HCT116 (cell line): ENCODE data around the gene ACAN. TPM values are rescaled to one million over a fixed set of nuclear protein-coding genes. Genes with fewer than 3 reads are reported as not detected.

Experiments used
- ATAC-seq: fragments of 200-7000 bp; cut with Tn5 transposase; 2 replicates; pipeline ENCODE4 v1.9.1; 2020; ENCODE audit warnings: mild to moderate bottlenecking, moderate library complexity
- BruUV-seq: library from RNA; stranded (reverse); fragments of 400-500 nt; replicated peaks from 2 replicates; lab custom pipeline; 2021; lab: Mats Ljungman, UMichigan
- CTCF ChIA-PET: fragments of 300-600 bp; sonication (Branson Sonifier 250); formaldehyde crosslinking; loops from one replicate; lab custom pipeline; 2021; ENCODE audit warnings: antibody characterized with exemption; lab: Charles Lee
- POLR2A ChIA-PET: fragments of 300-600, 350-600 bp; sonication (Branson Sonifier 250); formaldehyde crosslinking; loops from one replicate; lab custom pipeline; 2021; ENCODE audit warnings: antibody characterized with exemption; lab: Charles Lee
- RAD21 ChIA-PET, 2 experiments: fragments of 300-600 bp; sonication (Branson Sonifier 250); formaldehyde crosslinking; loops; one replicate each; lab custom pipeline; 2023; ENCODE audit warnings: low total read pairs in 2 of 2; ENCODE audit not compliant: uncharacterized antibody in 2 of 2, unreplicated experiment in 2 of 2, low non-redundant PET in 1 of 2; lab: Charles Lee
- DNase-seq: peaks from one replicate; pipeline ENCODE4 v3.0.0-alpha.2; 2010; ENCODE audit warnings: low read depth, low spot score
- H2AFZ ChIP-seq: fragments of 200-600 bp; shearing (Covaris generic), sonication (generic); 2 replicates; pipeline ENCODE4 v1.6.1; 2017; ENCODE audit warnings: low read depth, mixed run types, mixed read lengths, antibody characterized with exemption, low read length; ENCODE audit not compliant: poor library complexity, severe bottlenecking
- H3K27ac ChIP-seq: 2 replicates; pipeline ENCODE4 v1.5.1; 2012; ENCODE audit warnings: low read depth, low read length
- H3K27me3 ChIP-seq: fragments of 200-600 bp; sonication (generic); 2 replicates; pipeline ENCODE4 v1.6.1; 2016; ENCODE audit warnings: mixed run types, low read length, mixed read lengths; ENCODE audit not compliant: insufficient read depth
- H3K36me3 ChIP-seq, 2 experiments: fragments of 200-500 bp in 1 of 2; fragments of 200-600 bp in 1 of 2; sonication (Bioruptor generic) in 1 of 2; sonication (generic) in 1 of 2; 2 replicates each; pipeline versions ENCODE4 v1.5.1 to v1.6.1; 2014 to 2016; ENCODE audit warnings: low read length in 2 of 2, inconsistent platforms in 1 of 2, mixed read lengths in 1 of 2, mixed run types in 1 of 2; ENCODE audit not compliant: insufficient read depth in 2 of 2, control insufficient read depth in 1 of 2
- H3K4me1 ChIP-seq, 2 experiments: fragments of 200-600 bp in 1 of 2; sonication (generic) in 1 of 2; 2 replicates each; pipeline versions ENCODE4 v1.5.1 to v1.6.1; 2012 to 2017; ENCODE audit warnings: low read length in 2 of 2, inconsistent platforms in 1 of 2, mild to moderate bottlenecking in 1 of 2, mixed read lengths in 1 of 2, mixed run types in 1 of 2, moderate library complexity in 1 of 2; ENCODE audit not compliant: insufficient read depth in 2 of 2, control insufficient read depth in 1 of 2
- H3K4me2 ChIP-seq: fragments of 200-600 bp; sonication (generic); 2 replicates; pipeline ENCODE4 v1.6.1; 2017; ENCODE audit warnings: mixed run types, low read length, mixed read lengths
- H3K4me3 ChIP-seq, 2 experiments: fragments of 200-600 bp in 1 of 2; sonication (generic) in 1 of 2; replicated peaks in 1 of 2; 2 replicates each; pipeline ENCODE4 v1.5.1; 2011 to 2016; ENCODE audit warnings: low read length in 2 of 2, control low read depth in 1 of 2, low read depth in 1 of 2, mild to moderate bottlenecking in 1 of 2, mixed read lengths in 1 of 2, mixed run types in 1 of 2
- H3K79me2 ChIP-seq: fragments of 200-600 bp; sonication (generic); 2 replicates; pipeline ENCODE4 v1.6.1; 2017; ENCODE audit warnings: mild to moderate bottlenecking, mixed run types, low read length, moderate library complexity, mixed read lengths; ENCODE audit not compliant: insufficient read depth
- H3K9ac ChIP-seq: fragments of 200-600 bp; sonication (generic); 2 replicates; pipeline ENCODE4 v1.6.1; 2016; ENCODE audit warnings: low read length, mixed read lengths
- H3K9me2 ChIP-seq: fragments of 200-600 bp; sonication (generic), shearing (Covaris generic); 2 replicates; pipeline ENCODE4 v1.6.1; 2017; ENCODE audit warnings: mixed run types, mild to moderate bottlenecking, moderate library complexity; ENCODE audit not compliant: insufficient read depth
- H3K9me3 ChIP-seq, 2 experiments: fragments of 200-500 bp in 1 of 2; fragments of 200-600 bp in 1 of 2; sonication (Bioruptor generic) in 1 of 2; sonication (generic) in 1 of 2; 2 replicates each; pipeline ENCODE4 v1.6.1; 2014 to 2017; ENCODE audit warnings: low read length in 2 of 2, mixed read lengths in 2 of 2, inconsistent platforms in 1 of 2, low read depth in 1 of 2, mild to moderate bottlenecking in 1 of 2, mixed run types in 1 of 2, moderate library complexity in 1 of 2; ENCODE audit not compliant: control insufficient read depth in 1 of 2, insufficient read depth in 1 of 2
- H4K20me1 ChIP-seq: fragments of 200-600 bp; sonication (generic), shearing (Covaris generic); 2 replicates; pipeline ENCODE4 v1.6.1; 2017; ENCODE audit warnings: mixed run types, mild to moderate bottlenecking, moderate library complexity; ENCODE audit not compliant: insufficient read depth
- CBX3 ChIP-seq: IDR thresholded peaks from 2 replicates; pipeline ENCODE4 v1.6.1; 2012; ENCODE audit warnings: low read depth
- EGR1 ChIP-seq: IDR thresholded peaks from 2 replicates; pipeline ENCODE4 v1.6.1; 2012; ENCODE audit warnings: low read depth
- EZH2 ChIP-seq: fragments of 200-600 bp; sonication (generic); IDR thresholded peaks from 2 replicates; pipeline ENCODE4 v1.6.1; 2017; ENCODE audit warnings: antibody characterized with exemption, mixed run types
- EZH2phosphoT487 ChIP-seq: fragments of 200-600 bp; IDR thresholded peaks from 2 replicates; pipeline ENCODE4 v1.6.1; 2018; ENCODE audit warnings: antibody characterized with exemption, borderline replicate concordance
- FOSL1 ChIP-seq: IDR thresholded peaks from 2 replicates; pipeline ENCODE4 v1.6.1; 2012; ENCODE audit warnings: low read depth
- JUND ChIP-seq: IDR thresholded peaks from 2 replicates; pipeline ENCODE4 v1.6.1; 2012
- RAD21 ChIP-seq: IDR thresholded peaks from 2 replicates; pipeline ENCODE4 v1.6.1; 2012; ENCODE audit warnings: low read depth, mild to moderate bottlenecking
- SP1 ChIP-seq: IDR thresholded peaks from 2 replicates; pipeline ENCODE4 v1.6.1; 2012; ENCODE audit warnings: low read depth
- SRF ChIP-seq: IDR thresholded peaks from 2 replicates; pipeline ENCODE4 v1.6.1; 2012; ENCODE audit warnings: low read depth
- TCF7L2 ChIP-seq: IDR thresholded peaks from 2 replicates; pipeline ENCODE4 v1.7.0; 2011; ENCODE audit warnings: borderline replicate concordance, inconsistent platforms; ENCODE audit not compliant: insufficient read depth, insufficient read length; ENCODE audit errors: extremely low read depth
- YY1 ChIP-seq: IDR thresholded peaks from 2 replicates; pipeline ENCODE4 v1.6.1; 2011; ENCODE audit warnings: low read length, low read depth, moderate library complexity, mild to moderate bottlenecking; ENCODE audit not compliant: insufficient replicate concordance; ENCODE audit errors: extremely low read depth
- ZFX ChIP-seq: fragments of 450-650 bp; IDR thresholded peaks from 2 replicates; pipeline ENCODE4 v1.6.1; 2017
- ZNF274 ChIP-seq: fragments of 200-500 bp; sonication (Bioruptor generic); IDR thresholded peaks from 2 replicates; pipeline ENCODE4 v1.6.1; 2014; ENCODE audit warnings: mild to moderate bottlenecking, low read depth, low read length, inconsistent platforms
- intact Hi-C: fragments of 100-400 bp; cut with micrococcal nuclease; formaldehyde crosslinking; loops from 2 replicates; pipeline ENCODE4 v1.10.0; 2022
- total RNA-seq: library from RNA; stranded (reverse); gene quantifications from one replicate; pipeline ENCODE4 v1.2.1, GENCODE V29; 2021; ENCODE audit not compliant: unreplicated experiment
- TF ChIP-seq, protein P1 (sequence below): IDR thresholded peaks from 2 replicates; pipeline ENCODE4 v1.6.1; 2012
- TF ChIP-seq, protein P2 (sequence below), 3 experiments: fragments of 200-600 bp in 1 of 3; sonication (generic) in 1 of 3; IDR thresholded peaks in 2 of 3; conservative IDR thresholded peaks in 1 of 3; 2 replicates each; pipeline ENCODE4 v1.5.1; 2012 to 2017; ENCODE audit warnings: low read depth in 2 of 3, low read length in 2 of 3, antibody characterized with exemption in 1 of 3, borderline replicate concordance in 1 of 3, control low read depth in 1 of 3, mild to moderate bottlenecking in 1 of 3, mixed read lengths in 1 of 3, mixed run types in 1 of 3, moderate library complexity in 1 of 3; ENCODE audit not compliant: insufficient read depth in 1 of 3
- TF ChIP-seq, protein P3 (sequence below): IDR thresholded peaks from 2 replicates; pipeline ENCODE4 v1.6.1; 2012
- TF ChIP-seq, protein P4 (sequence below): IDR thresholded peaks from 2 replicates; pipeline ENCODE4 v1.6.1; 2012; ENCODE audit warnings: low read depth

ACAN gene
- total RNA-seq, 1 experiment from 2014 or later: not detected

DNA sequence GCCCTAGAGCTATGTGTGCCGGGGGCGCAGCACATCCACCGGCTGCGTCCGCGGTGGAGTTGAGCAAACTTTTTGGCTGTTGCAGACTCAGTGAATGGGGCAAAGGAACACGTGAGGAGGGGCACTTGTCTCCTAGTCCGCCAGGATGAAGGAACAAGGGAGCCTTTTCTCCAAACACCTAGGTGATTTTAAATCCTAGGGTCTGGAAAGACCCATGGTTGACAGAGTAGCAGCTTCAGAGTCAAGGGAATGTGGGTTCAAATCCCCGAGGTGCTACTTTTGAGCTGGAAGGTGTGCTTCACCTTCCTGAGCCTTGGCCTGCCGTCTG, 648 bp downstream of the ACAN start:
- no peaks in the 10 kb centered on the region for H3K9me3 ChIP-seq
- POLR2A ChIA-PET: no interaction called here
- H3K27me3 ChIP-seq: peaks cover 5% of the 10 kb centered on the region; the same call in 1 of the 2 replicates
- ATAC-seq: no peak
- H3K4me1 ChIP-seq: peaks cover 0 to 9% of the 10 kb centered on the region in 2 experiments; a peak in 2 of 4 replicates
- no peaks in the 10 kb centered on the region for H4K20me1 ChIP-seq
- H3K4me3 ChIP-seq: no peak overlapping the region
- RAD21 ChIA-PET: no interaction called here
- no peak overlapping the region for H3K4me2 ChIP-seq
- CTCF ChIA-PET: interaction anchor here (1.3 kb wide), 1 partner anchor 32 kb away, joined by 3 read pairs; no protein-coding TSS in a partner anchor
- H3K9ac ChIP-seq: no peak overlapping the region
- TF ChIP-seq, protein P1, sequence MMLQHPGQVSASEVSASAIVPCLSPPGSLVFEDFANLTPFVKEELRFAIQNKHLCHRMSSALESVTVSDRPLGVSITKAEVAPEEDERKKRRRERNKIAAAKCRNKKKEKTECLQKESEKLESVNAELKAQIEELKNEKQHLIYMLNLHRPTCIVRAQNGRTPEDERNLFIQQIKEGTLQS: no peak
- TF ChIP-seq EZH2phosphoT487 (no peak), RAD21 (no peak), EGR1 (no peak), ZFX (no peak), FOSL1 (no peak), TCF7L2 (no peak), YY1 (no peak), CBX3 (no peak), SRF (no peak), ZNF274 (no peak), SP1 (no peak), JUND (no peak), EZH2 (no peak)
- TF ChIP-seq, protein P2, sequence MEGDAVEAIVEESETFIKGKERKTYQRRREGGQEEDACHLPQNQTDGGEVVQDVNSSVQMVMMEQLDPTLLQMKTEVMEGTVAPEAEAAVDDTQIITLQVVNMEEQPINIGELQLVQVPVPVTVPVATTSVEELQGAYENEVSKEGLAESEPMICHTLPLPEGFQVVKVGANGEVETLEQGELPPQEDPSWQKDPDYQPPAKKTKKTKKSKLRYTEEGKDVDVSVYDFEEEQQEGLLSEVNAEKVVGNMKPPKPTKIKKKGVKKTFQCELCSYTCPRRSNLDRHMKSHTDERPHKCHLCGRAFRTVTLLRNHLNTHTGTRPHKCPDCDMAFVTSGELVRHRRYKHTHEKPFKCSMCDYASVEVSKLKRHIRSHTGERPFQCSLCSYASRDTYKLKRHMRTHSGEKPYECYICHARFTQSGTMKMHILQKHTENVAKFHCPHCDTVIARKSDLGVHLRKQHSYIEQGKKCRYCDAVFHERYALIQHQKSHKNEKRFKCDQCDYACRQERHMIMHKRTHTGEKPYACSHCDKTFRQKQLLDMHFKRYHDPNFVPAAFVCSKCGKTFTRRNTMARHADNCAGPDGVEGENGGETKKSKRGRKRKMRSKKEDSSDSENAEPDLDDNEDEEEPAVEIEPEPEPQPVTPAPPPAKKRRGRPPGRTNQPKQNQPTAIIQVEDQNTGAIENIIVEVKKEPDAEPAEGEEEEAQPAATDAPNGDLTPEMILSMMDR (IDR thresholded peaks at IDR 0.05 in 2 of 3, conservative IDR thresholded peaks at IDR 0.05 in 1 of 3; ENCODE audit: borderline replicate concordance in 1 of 3, insufficient read depth in 1 of 3, low read depth in 2 of 3, low read length in 2 of 3): no peak
- TF ChIP-seq, protein P3, sequence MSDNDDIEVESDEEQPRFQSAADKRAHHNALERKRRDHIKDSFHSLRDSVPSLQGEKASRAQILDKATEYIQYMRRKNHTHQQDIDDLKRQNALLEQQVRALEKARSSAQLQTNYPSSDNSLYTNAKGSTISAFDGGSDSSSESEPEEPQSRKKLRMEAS: no peak
- TF ChIP-seq, protein P4, sequence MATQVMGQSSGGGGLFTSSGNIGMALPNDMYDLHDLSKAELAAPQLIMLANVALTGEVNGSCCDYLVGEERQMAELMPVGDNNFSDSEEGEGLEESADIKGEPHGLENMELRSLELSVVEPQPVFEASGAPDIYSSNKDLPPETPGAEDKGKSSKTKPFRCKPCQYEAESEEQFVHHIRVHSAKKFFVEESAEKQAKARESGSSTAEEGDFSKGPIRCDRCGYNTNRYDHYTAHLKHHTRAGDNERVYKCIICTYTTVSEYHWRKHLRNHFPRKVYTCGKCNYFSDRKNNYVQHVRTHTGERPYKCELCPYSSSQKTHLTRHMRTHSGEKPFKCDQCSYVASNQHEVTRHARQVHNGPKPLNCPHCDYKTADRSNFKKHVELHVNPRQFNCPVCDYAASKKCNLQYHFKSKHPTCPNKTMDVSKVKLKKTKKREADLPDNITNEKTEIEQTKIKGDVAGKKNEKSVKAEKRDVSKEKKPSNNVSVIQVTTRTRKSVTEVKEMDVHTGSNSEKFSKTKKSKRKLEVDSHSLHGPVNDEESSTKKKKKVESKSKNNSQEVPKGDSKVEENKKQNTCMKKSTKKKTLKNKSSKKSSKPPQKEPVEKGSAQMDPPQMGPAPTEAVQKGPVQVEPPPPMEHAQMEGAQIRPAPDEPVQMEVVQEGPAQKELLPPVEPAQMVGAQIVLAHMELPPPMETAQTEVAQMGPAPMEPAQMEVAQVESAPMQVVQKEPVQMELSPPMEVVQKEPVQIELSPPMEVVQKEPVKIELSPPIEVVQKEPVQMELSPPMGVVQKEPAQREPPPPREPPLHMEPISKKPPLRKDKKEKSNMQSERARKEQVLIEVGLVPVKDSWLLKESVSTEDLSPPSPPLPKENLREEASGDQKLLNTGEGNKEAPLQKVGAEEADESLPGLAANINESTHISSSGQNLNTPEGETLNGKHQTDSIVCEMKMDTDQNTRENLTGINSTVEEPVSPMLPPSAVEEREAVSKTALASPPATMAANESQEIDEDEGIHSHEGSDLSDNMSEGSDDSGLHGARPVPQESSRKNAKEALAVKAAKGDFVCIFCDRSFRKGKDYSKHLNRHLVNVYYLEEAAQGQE: no peak
- DNase-seq: no peak
- intact Hi-C loops: no loop called here
- H3K36me3 ChIP-seq: no peaks in the 10 kb centered on the region
- BruUV-seq: no TSS peak
- no peaks in the 10 kb centered on the region for H3K9me2 ChIP-seq
- no peaks in the 10 kb centered on the region for H3K79me2 ChIP-seq
- H2AFZ ChIP-seq: no peak overlapping the region
- H3K27ac ChIP-seq: no peak overlapping the region
